T-cell (primary cell): ENCODE measurements around the gene WSB1. TPM values are rescaled to one million over a fixed set of nuclear protein-coding genes. Genes with fewer than 3 reads are reported as not detected.
A peak's percentile ranks its signal among the peaks of the same experiment; 100 is the strongest.

Experiments used
- ATAC-seq, 4 experiments: fragments of 200-7000 bp in 3 of 4; fragments of 150-1000 bp in 1 of 4; cut with Tn5 transposase; replicated peaks in 1 of 4; 1 replicate in 3 of 4; 2 replicates in 1 of 4; pipeline ENCODE4 v1.10.0; 2021; ENCODE audit warnings: moderate library complexity in 3 of 4, mild to moderate bottlenecking in 2 of 4, moderate number of reproducible peaks in 1 of 4
- CTCF ChIA-PET, 2 donors: fragments of 300-600 bp; sonication (Branson Sonifier 250); formaldehyde crosslinking; loops; one replicate each; lab custom pipeline; 2022; ENCODE audit warnings: antibody characterized with exemption in 2 of 2; lab: Charles Lee
- POLR2A ChIA-PET, 2 donors: fragments of 300-600 bp; sonication (Branson Sonifier 250); formaldehyde crosslinking; loops; one replicate each; lab custom pipeline; 2022; ENCODE audit warnings: antibody characterized with exemption in 2 of 2; lab: Charles Lee
- DNase-seq, 35 experiments: peaks; one replicate each; pipeline versions ENCODE4 v3.0.0 to v3.0.0-alpha.2; 2013 to 2023
- H3K27ac ChIP-seq: one replicate; pipeline ENCODE4 v1.5.1; 2013; ENCODE audit warnings: low read length
- H3K27me3 ChIP-seq, 2 experiments: replicated peaks in 1 of 2; 1 replicate in 1 of 2; 2 replicates in 1 of 2; pipeline versions ENCODE4 v1.6.1 to v1.7.0; 2013; ENCODE audit warnings: low read length in 1 of 2, mixed read lengths in 1 of 2; ENCODE audit not compliant: control insufficient read depth in 2 of 2, insufficient read depth in 2 of 2; ENCODE audit errors: extremely low read depth in 1 of 2
- H3K36me3 ChIP-seq, 2 donors: 1 replicate in 1 of 2; 2 replicates in 1 of 2; pipeline versions ENCODE4 v1.6.1 to v1.7.0; 2013; ENCODE audit warnings: low read length in 1 of 2; ENCODE audit not compliant: control insufficient read depth in 2 of 2, insufficient read depth in 1 of 2; ENCODE audit errors: extremely low read depth in 1 of 2
- H3K4me1 ChIP-seq, 2 experiments: 1 replicate in 1 of 2; 2 replicates in 1 of 2; pipeline versions ENCODE4 v1.6.1 to v1.7.0; 2013; ENCODE audit warnings: low read length in 2 of 2, mixed read lengths in 1 of 2; ENCODE audit not compliant: insufficient read depth in 2 of 2, control insufficient read depth in 1 of 2; ENCODE audit errors: extremely low read depth in 1 of 2
- H3K4me3 ChIP-seq, 2 donors: 1 replicate in 1 of 2; 2 replicates in 1 of 2; pipeline versions ENCODE4 v1.5.1 to v1.7.0; 2013; ENCODE audit warnings: mild to moderate bottlenecking in 2 of 2, low read length in 1 of 2, moderate library complexity in 1 of 2; ENCODE audit not compliant: control insufficient read depth in 1 of 2; ENCODE audit errors: extremely low read depth in 1 of 2
- H3K9me3 ChIP-seq: 2 replicates; pipeline ENCODE4 v1.7.0; 2013
- H3K27ac Mint-ChIP-seq, 2 donors: one replicate each; pipeline ENCODE4 v1.8.0; 2020 to 2021; ENCODE audit warnings: mild to moderate bottlenecking in 2 of 2, mixed read lengths in 2 of 2
- H3K27me3 Mint-ChIP-seq, 2 donors: one replicate each; pipeline ENCODE4 v1.8.0; 2021 to 2022; ENCODE audit warnings: mixed read lengths in 2 of 2
- H3K36me3 Mint-ChIP-seq: one replicate; pipeline ENCODE4 v1.8.0; 2021; ENCODE audit warnings: mixed read lengths
- H3K4me1 Mint-ChIP-seq, 3 donors: one replicate each; pipeline ENCODE4 v1.8.0; 2020 to 2022; ENCODE audit warnings: mixed read lengths in 3 of 3, mild to moderate bottlenecking in 1 of 3
- H3K4me3 Mint-ChIP-seq, 3 donors: one replicate each; pipeline ENCODE4 v1.8.0; 2020 to 2022; ENCODE audit warnings: mild to moderate bottlenecking in 3 of 3, mixed read lengths in 3 of 3, moderate library complexity in 3 of 3
- H3K9me3 Mint-ChIP-seq, 3 donors: one replicate each; pipeline ENCODE4 v1.8.0; 2020 to 2022; ENCODE audit warnings: mixed read lengths in 3 of 3
- WGBS: methylation state at CpG from one replicate; pipeline ENCODE4 v1.1.5; 2013; ENCODE audit warnings: missing lambda C conversion rate; ENCODE audit not compliant: insufficient coverage; 5-methylcytosine and 5-hydroxymethylcytosine counted together
- total RNA-seq, 35 experiments: library from RNA in 6 of 35; stranded (reverse) in 6 of 35; fragments of 120-200 nt in 1 of 35; gene quantifications; one replicate each; pipeline versions ENCODE4 v1.2.1 to v1.2.4 and lab custom pipeline; 2013 to 2026

WSB1 gene
- total RNA-seq, 5 donors from 2014 or later (not counting 1 experiment from before 2014, with no cell fraction given) = 103 to 142 (median 115) TPM

GRCh38 chr17:27333410-27333980, 39.6 kb downstream of the WSB1 start:
- Mint-ChIP-seq H3K36me3 (no peaks in the 10 kb centered on the region), H3K27me3 (peaks cover 0 to 4% of the 10 kb centered on the region in 2 donors), H3K9me3 (no peaks in the 10 kb centered on the region), H3K4me3 (peak overlapping the region; percentile 75 to 84 (median 77)), H3K27ac (peak overlapping the region; percentile 82 to 84), H3K4me1 (peaks cover 19 to 24% (median 24%) of the 10 kb centered on the region in 3 donors)
- Histone ChIP-seq H3K4me1 (peaks cover 3 to 18% of the 10 kb centered on the region in 2 experiments), H3K27me3 (no peaks in the 10 kb centered on the region), H3K9me3 (no peaks in the 10 kb centered on the region), H3K4me3 (peak overlapping the region; percentile 54 to 71), H3K27ac (peak overlapping the region; percentile 74), H3K36me3 (no peaks in the 10 kb centered on the region)
- POLR2A ChIA-PET = interaction anchor here in 1 of 2 donors (1.5 kb wide), 1 partner anchor 38 kb away, joined by 5 read pairs; no protein-coding TSS in a partner anchor
- WGBS = 92% methylated on average over 2 of the region's 11 CpGs
- CTCF ChIA-PET = interaction anchor here (0.6 to 2.6 kb wide), 13 partner anchors 8 to 269 kb away, joined by 3 to 62 read pairs (median 4); partner anchors contain the start of gene KSR1 (in 1 of the 2)
- no peak for ATAC-seq
- peak in 2 of 35 experiments; percentile 25 to 49 for DNase-seq

- POLR2A ChIA-PET = no interaction called here
- H3K36me3 ChIP-seq = no peaks in the 10 kb centered on the region
- Mint-ChIP-seq H3K36me3 (no peaks in the 10 kb centered on the region), H3K4me1 (peaks cover 23 to 32% (median 24%) of the 10 kb centered on the region in 3 donors), H3K9me3 (no peaks in the 10 kb centered on the region), H3K4me3 (no peak overlapping the region), H3K27ac (no peak overlapping the region), H3K27me3 (peaks cover 0 to 4% of the 10 kb centered on the region in 2 donors)
- H3K4me3 ChIP-seq = no peak overlapping the region
- ATAC-seq (no peak), DNase-seq (no peak)
- H3K4me1 ChIP-seq = peaks cover 3 to 18% of the 10 kb centered on the region in 2 experiments
- no peaks in the 10 kb centered on the region for H3K27me3 ChIP-seq
- no peak overlapping the region for H3K27ac ChIP-seq
- no CpG with 5 or more reads among the region's 3 CpGs for WGBS
- H3K9me3 ChIP-seq = no peaks in the 10 kb centered on the region
- CTCF ChIA-PET = interaction anchor here in 1 of 2 donors (1.1 kb wide), 1 partner anchor 264 kb away, joined by 3 read pairs; no protein-coding TSS in a partner anchor
Observed at GRCh38 chr17:27336184-27336583, 42.3 kb downstream of the WSB1 start.

DNA sequence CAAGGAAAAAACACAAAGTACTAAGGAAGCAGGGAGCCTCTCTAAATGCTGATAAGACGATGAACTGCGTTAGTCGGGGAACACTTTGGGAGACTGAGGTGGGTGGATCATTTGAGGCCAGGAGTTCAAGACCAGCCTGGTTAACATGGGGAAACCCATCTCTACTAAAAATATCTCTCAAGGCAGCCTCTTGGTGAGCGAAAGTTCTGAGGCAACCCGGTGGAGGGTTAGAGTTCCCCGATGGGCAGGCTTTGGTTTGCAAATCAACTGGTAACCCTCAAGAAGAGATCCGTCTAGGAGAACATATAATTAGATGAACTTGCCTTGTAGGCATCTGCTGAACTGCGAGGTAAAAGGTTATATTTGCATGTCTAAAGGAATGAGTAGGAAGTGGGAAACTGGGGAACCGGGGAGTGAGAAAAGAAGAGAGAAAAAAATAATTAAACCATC, 44.6 kb downstream of the WSB1 start:
- H3K36me3 Mint-ChIP-seq = no peaks in the 10 kb centered on the region
- ChIA-PET CTCF (no interaction called here), POLR2A (no interaction called here)
- peaks cover 0 to 1% of the 10 kb centered on the region in 2 experiments for H3K4me1 ChIP-seq
- H3K27ac ChIP-seq = no peak overlapping the region
- H3K36me3 ChIP-seq = no peaks in the 10 kb centered on the region
- WGBS = 78% methylated on average over 3 of the region's 9 CpGs
- H3K27me3 Mint-ChIP-seq = peaks cover 3 to 4% of the 10 kb centered on the region in 2 donors
- peaks cover 0 to 6% of the 10 kb centered on the region in 2 experiments for H3K27me3 ChIP-seq
- no peaks in the 10 kb centered on the region for H3K9me3 Mint-ChIP-seq
- H3K4me3 ChIP-seq = no peak overlapping the region
- H3K4me3 Mint-ChIP-seq = no peak overlapping the region
- ATAC-seq (no peak), DNase-seq (no peak)
- H3K27ac Mint-ChIP-seq = no peak overlapping the region
- no peaks in the 10 kb centered on the region for H3K9me3 ChIP-seq
- peaks cover 6 to 14% (median 11%) of the 10 kb centered on the region in 3 donors for H3K4me1 Mint-ChIP-seq

DNA sequence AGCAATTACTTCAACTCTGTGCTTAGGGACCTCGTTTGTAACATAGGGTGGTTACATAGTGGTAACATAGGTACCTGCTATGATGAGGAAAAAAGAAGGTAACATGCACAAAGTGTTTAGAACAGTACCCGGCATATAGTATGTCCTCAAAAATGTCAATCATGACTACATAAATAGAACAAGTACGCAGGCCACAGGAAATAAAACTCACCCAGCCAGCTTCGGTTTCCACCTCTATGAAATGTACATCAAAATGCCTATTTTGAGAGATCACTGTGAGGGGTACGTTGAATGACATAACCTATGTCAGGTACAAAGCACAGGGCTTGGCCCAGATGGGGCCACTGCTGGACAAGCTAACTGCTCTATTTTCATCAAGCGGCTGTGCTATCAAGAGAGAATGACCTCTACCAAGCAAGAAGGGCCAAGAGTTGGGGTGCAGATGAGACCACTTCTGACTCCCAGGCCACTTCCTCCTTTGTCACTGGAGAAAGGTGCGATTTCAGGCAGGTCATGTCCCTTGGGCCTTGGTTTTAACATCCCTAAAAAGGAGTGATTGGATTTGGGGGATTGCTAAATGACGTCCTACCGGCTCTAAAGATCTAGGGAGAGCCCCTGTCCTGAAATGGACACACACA, 45.4 kb downstream of the WSB1 start:
- Histone ChIP-seq H3K27me3 (peaks cover 0 to 10% of the 10 kb centered on the region in 2 experiments), H3K9me3 (no peaks in the 10 kb centered on the region), H3K36me3 (no peaks in the 10 kb centered on the region), H3K4me3 (no peak overlapping the region), H3K27ac (no peak overlapping the region), H3K4me1 (no peaks in the 10 kb centered on the region)
- DNase-seq = no peak
- WGBS = 86% methylated on average over 1 of the region's 9 CpGs
- no peaks in the 10 kb centered on the region for H3K36me3 Mint-ChIP-seq
- ChIA-PET CTCF (no interaction called here), POLR2A (no interaction called here)
- ATAC-seq = no peak
- no peak overlapping the region for H3K27ac Mint-ChIP-seq
- H3K4me3 Mint-ChIP-seq = no peak overlapping the region
- no peaks in the 10 kb centered on the region for H3K9me3 Mint-ChIP-seq
- H3K4me1 Mint-ChIP-seq = peaks cover 0 to 8% (median 5%) of the 10 kb centered on the region in 3 donors
- peaks cover 7 to 9% of the 10 kb centered on the region in 2 donors for H3K27me3 Mint-ChIP-seq

DNA sequence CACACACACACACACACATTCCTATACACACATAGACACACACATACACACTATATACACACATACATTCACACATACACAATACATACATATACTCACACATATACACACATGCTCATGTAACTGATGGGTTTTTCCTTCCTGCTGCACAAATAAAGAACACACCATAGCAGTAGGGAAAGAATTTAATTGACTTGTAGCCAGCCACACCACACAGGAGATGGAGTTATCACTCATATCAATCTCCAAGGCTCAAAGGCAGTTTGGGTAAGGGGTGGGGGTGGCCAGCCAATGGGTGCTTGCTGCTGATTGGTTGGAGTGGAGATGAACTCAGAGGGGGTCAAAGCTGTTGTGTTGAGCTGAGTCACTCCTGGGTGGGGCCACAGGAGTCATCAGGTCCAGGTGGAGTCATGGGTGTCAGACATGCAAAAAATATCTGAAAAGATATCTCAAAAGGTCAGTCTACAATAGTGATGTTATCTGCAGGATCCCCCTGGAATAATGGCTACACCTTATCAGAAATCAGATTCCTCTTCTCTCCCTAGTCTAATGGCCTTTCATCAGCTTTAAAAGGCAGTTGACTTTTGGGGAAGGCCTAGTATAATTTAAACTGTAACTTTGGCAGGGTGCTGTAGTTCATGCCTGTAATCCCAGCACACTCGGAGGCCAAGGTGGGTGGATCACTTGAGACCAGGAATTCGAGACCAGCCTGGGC, 46.1 kb downstream of the WSB1 start:
- ATAC-seq (peak in 3 of 4 experiments; percentile 52 to 54 (median 53)), DNase-seq (peak in 1 of 35 experiments; percentile 30)
- Mint-ChIP-seq H3K27me3 (peaks cover 7 to 9% of the 10 kb centered on the region in 2 donors), H3K4me1 (peaks cover 0 to 8% (median 5%) of the 10 kb centered on the region in 3 donors), H3K4me3 (no peak overlapping the region), H3K27ac (peak overlapping the region in 1 of 2 donors; percentile 33), H3K36me3 (no peaks in the 10 kb centered on the region), H3K9me3 (no peaks in the 10 kb centered on the region)
- Histone ChIP-seq H3K27ac (no peak overlapping the region), H3K4me1 (no peaks in the 10 kb centered on the region), H3K27me3 (peaks cover 0 to 15% of the 10 kb centered on the region in 2 experiments), H3K9me3 (no peaks in the 10 kb centered on the region), H3K36me3 (no peaks in the 10 kb centered on the region), H3K4me3 (no peak overlapping the region)
- CTCF ChIA-PET = interaction anchor here in 1 of 2 donors (0.6 to 1.0 kb wide), 3 partner anchors 11 to 256 kb away, joined by 3 to 4 read pairs (median 3); no protein-coding TSS in a partner anchor
- POLR2A ChIA-PET = no interaction called here
- WGBS = no CpG with 5 or more reads among the region's 2 CpGs

- Mint-ChIP-seq H3K4me1 (peaks cover 0 to 8% (median 5%) of the 10 kb centered on the region in 3 donors), H3K9me3 (no peaks in the 10 kb centered on the region), H3K36me3 (no peaks in the 10 kb centered on the region), H3K27me3 (peaks cover 7 to 9% of the 10 kb centered on the region in 2 donors), H3K27ac (no peak overlapping the region), H3K4me3 (no peak overlapping the region)
- no peak overlapping the region for H3K4me3 ChIP-seq
- no peaks in the 10 kb centered on the region for H3K4me1 ChIP-seq
- CTCF ChIA-PET = interaction anchor here in 1 of 2 donors (0.6 to 1.0 kb wide), 3 partner anchors 10 to 255 kb away, joined by 3 to 4 read pairs (median 3); no protein-coding TSS in a partner anchor
- H3K27ac ChIP-seq = no peak overlapping the region
- ATAC-seq (no peak), DNase-seq (no peak)
- POLR2A ChIA-PET = no interaction called here
- no CpG with 5 or more reads among the region's 7 CpGs for WGBS
- H3K9me3 ChIP-seq = no peaks in the 10 kb centered on the region
- no peaks in the 10 kb centered on the region for H3K36me3 ChIP-seq
- H3K27me3 ChIP-seq = peaks cover 0 to 16% of the 10 kb centered on the region in 2 experiments
Observed at GRCh38 chr17:27340575-27340974, 46.7 kb downstream of the WSB1 start.
